Activated naive CD8-positive, alpha-beta T cell treated with anti-CD3 and anti-CD28 coated beads, Interleukin-2, amount 10 ng/mL, durations not matched to agents 7 days and 5 days (primary cell): Measurements from ENCODE around the gene THSD4. TPM values are rescaled to one million over a fixed set of nuclear protein-coding genes. Genes with fewer than 3 reads are reported as not detected.

Source experiments
- ATAC-seq: fragments of 150-1000 bp; cut with Tn5 transposase; one replicate; pipeline ENCODE4 v1.10.0; 2021; ENCODE audit warnings: low read depth, moderate library complexity
- POLR2A ChIA-PET: fragments of 350-600 bp; sonication (Branson Sonifier 250); formaldehyde crosslinking; loops from one replicate; lab custom pipeline; 2021; ENCODE audit warnings: antibody characterized with exemption; lab: Charles Lee
- DNase-seq: peaks from one replicate; pipeline ENCODE4 v3.0.0; 2021
- H3K27ac Mint-ChIP-seq: one replicate; pipeline ENCODE4 v1.8.0; 2022; ENCODE audit warnings: mild to moderate bottlenecking, mixed read lengths
- H3K27me3 Mint-ChIP-seq: one replicate; pipeline ENCODE4 v1.8.0; 2022; ENCODE audit warnings: mild to moderate bottlenecking, moderate library complexity, mixed read lengths
- H3K36me3 Mint-ChIP-seq: one replicate; pipeline ENCODE4 v1.8.0; 2021; ENCODE audit warnings: mild to moderate bottlenecking, mixed read lengths
- H3K4me1 Mint-ChIP-seq: one replicate; pipeline ENCODE4 v1.8.0; 2021; ENCODE audit warnings: mixed read lengths
- H3K4me3 Mint-ChIP-seq: one replicate; pipeline ENCODE4 v1.8.0; 2022; ENCODE audit warnings: mild to moderate bottlenecking, moderate library complexity, mixed read lengths
- H3K9me3 Mint-ChIP-seq: one replicate; pipeline ENCODE4 v1.8.0; 2021; ENCODE audit warnings: mixed read lengths
- total RNA-seq, 2 experiments: library from RNA; stranded (reverse); gene quantifications; one replicate each; pipeline ENCODE4 v1.2.3, GENCODE V29; 2021

The THSD4 gene
- total RNA-seq, 2 experiments from 2014 or later = not detected

DNA sequence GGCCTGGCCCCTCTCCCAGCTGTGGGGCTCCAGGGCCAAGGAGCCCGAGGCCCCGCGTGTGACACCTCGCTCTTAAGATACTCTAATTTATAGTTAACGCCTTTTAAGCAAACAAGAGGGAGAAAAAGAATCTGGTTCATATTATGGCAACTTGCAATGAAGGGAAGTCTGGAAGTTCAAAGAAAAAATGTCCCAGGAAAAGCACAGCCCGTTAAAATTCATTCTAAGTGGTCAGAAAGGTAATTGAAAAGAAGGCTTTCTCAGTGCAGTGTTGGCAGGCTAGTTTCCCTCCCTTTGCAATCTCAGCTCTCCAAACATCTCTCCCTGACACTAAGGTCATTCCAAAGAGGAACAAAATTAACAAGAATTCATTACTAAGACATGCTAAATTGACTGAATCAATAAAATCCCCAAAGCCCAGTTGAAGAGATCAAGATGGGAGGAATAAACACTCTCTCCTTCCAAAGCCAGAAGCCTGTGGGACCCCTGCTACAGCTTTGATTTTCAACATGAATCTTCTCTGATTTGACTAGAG, 339.3 kb downstream of the THSD4 start:
- Mint-ChIP-seq H3K4me1 (no peaks in the 10 kb centered on the region), H3K36me3 (no peaks in the 10 kb centered on the region), H3K9me3 (no peaks in the 10 kb centered on the region), H3K4me3 (no peak overlapping the region), H3K27me3 (peaks cover 13% of the 10 kb centered on the region), H3K27ac (no peak overlapping the region)
- ATAC-seq (no peak), DNase-seq (no peak)
- POLR2A ChIA-PET = no interaction called here

DNA sequence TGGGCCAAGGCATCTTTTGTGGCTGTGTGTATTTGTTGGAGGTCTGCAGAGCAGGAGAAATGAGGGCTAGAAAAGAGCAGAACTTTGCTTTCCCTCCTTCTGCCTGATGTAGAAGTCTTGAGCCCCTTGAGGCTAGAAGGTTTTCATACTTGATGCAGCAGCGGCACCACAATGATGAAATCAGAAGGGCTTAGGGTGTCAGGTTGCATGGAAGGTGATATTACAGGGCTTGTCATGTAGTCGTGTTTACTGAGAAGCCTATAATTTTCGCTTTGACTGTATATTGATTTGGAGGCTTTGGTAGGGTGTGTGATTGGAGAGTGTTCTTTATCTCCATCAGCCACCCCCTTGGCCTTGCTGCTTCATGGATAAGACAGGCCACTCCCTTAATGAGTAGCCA, 339.8 kb downstream of the THSD4 start:
- Mint-ChIP-seq H3K4me1 (no peaks in the 10 kb centered on the region), H3K36me3 (no peaks in the 10 kb centered on the region), H3K4me3 (no peak overlapping the region), H3K27ac (no peak overlapping the region), H3K9me3 (no peaks in the 10 kb centered on the region), H3K27me3 (peaks cover 13% of the 10 kb centered on the region)
- POLR2A ChIA-PET = no interaction called here
- DNase-seq = no peak
- no peak for ATAC-seq

DNA sequence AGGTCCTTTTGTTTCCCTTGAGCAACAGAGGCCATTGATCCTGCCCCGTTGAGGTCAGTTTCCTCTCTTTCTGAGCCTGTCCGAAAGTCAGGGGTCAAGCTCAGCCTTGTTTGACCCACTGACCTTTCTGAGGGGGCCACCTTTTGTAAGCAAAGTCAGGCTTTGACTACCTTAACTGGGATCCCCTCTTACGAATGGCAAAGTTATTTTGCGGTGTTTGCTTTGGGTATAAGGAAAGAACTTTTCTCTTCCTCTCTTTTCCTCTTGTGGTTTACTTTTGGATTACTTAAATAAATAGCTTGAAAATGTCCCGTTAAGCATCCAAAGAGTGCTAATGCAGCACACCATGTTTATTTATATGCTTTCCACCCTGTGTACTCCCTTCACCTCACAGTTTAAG, 340.6 kb downstream of the THSD4 start:
- no peak overlapping the region for H3K27ac Mint-ChIP-seq
- no peak for DNase-seq
- H3K27me3 Mint-ChIP-seq = peaks cover 13% of the 10 kb centered on the region
- no peak for ATAC-seq
- no peaks in the 10 kb centered on the region for H3K4me1 Mint-ChIP-seq
- POLR2A ChIA-PET = no interaction called here
- H3K9me3 Mint-ChIP-seq = no peaks in the 10 kb centered on the region
- no peak overlapping the region for H3K4me3 Mint-ChIP-seq
- H3K36me3 Mint-ChIP-seq = no peaks in the 10 kb centered on the region

DNA sequence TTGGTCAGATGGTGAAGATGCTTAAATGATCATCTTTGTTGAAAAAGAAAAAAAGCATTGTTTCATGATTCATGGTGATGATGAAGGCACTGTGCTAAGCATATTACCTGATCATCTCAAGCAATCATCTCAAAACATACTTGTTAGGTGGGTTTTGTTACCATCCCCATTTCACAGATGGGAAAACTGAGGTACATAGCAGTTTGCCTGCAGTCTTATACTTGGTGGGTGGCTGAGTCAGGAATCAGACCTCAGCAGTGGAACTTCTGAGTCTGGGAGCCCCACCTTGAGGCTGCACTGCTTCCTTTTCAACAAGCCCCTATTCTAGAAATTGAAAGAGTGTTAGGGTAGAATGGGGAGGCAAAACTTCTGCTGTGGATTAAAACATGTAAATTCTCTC, 341.1 kb downstream of the THSD4 start:
- DNase-seq (no peak), ATAC-seq (no peak)
- no peaks in the 10 kb centered on the region for H3K9me3 Mint-ChIP-seq
- H3K4me1 Mint-ChIP-seq = no peaks in the 10 kb centered on the region
- POLR2A ChIA-PET = no interaction called here
- no peak overlapping the region for H3K27ac Mint-ChIP-seq
- peaks cover 13% of the 10 kb centered on the region for H3K27me3 Mint-ChIP-seq
- no peak overlapping the region for H3K4me3 Mint-ChIP-seq
- no peaks in the 10 kb centered on the region for H3K36me3 Mint-ChIP-seq

DNA sequence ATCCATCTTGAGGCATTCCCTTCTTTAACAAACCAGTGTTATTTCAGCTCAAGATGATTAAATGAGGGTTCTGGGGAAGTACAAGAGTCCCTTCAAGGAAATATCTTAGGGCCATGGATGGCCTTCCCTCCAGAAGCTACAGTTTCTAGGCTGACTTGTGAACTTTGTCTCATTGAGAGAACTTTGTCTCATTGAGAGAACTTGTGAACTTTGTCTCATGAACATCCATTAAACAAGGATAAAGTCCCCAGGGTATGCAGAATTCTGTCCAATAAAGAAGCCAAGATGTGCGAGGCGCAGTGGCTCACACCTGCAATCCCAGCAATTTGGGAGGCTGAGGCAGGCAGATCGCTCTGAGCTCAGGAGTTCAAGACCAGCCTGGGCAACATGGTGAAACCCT, 341.5 kb downstream of the THSD4 start:
- Mint-ChIP-seq H3K36me3 (no peaks in the 10 kb centered on the region), H3K27ac (no peak overlapping the region), H3K9me3 (no peaks in the 10 kb centered on the region), H3K27me3 (peaks cover 12% of the 10 kb centered on the region), H3K4me1 (no peaks in the 10 kb centered on the region), H3K4me3 (no peak overlapping the region)
- DNase-seq = no peak
- ATAC-seq = no peak
- POLR2A ChIA-PET = no interaction called here

DNA sequence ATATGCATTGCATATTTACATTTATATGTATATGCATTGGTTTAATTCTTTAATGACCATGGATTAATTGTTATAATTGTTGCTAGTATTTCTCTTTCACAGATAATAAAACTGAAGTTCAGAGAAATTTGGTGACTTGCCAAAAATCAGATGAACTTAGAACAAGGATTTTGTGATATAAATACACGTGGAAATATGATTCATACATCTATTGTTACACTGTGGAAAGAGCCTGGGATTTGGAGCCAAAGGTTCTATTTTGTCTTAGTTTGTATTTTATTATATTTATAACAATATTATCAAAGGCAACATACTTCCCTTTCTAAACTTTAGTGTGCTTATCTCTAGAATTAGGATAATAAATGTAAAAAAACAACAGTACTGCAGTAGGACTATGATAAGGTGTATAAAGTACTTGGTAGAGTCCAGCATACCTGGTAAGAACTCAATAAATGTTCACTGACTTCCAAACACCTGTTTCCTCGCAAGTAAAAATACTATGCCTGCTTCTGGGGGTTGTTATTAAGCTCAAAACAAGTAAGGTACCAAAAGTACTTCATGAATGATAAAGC, 342.9 kb downstream of the THSD4 start:
- H3K27ac Mint-ChIP-seq = no peak overlapping the region
- no peaks in the 10 kb centered on the region for H3K36me3 Mint-ChIP-seq
- DNase-seq (no peak), ATAC-seq (no peak)
- POLR2A ChIA-PET = no interaction called here
- H3K4me1 Mint-ChIP-seq = no peaks in the 10 kb centered on the region
- no peak overlapping the region for H3K4me3 Mint-ChIP-seq
- H3K9me3 Mint-ChIP-seq = peaks cover 1% of the 10 kb centered on the region
- peaks cover 14% of the 10 kb centered on the region for H3K27me3 Mint-ChIP-seq

DNA sequence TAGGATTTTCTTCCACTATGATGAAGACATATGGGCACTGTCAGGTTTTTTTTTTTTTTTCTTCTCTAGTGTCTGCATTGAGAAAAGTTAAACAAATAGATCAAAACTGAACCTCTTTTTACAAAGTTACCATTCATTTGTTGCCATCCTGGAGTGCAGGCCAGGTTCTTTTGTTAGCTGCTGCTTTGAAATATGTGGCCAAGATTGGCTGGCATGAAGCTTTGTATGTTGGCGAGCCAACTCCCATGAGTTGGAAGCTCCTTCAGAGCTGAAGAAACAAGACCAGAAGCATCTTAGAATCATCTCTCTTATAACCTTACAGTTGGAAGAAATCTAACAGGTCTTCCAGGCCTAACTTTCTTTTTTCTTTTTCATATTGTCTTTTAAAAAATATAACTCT, 346.5 kb downstream of the THSD4 start:
- Mint-ChIP-seq H3K4me3 (no peak overlapping the region), H3K4me1 (no peaks in the 10 kb centered on the region), H3K27ac (no peak overlapping the region), H3K27me3 (peaks cover 14% of the 10 kb centered on the region), H3K9me3 (peaks cover 1% of the 10 kb centered on the region), H3K36me3 (no peaks in the 10 kb centered on the region)
- ATAC-seq = no peak
- no peak for DNase-seq
- POLR2A ChIA-PET = no interaction called here

DNA sequence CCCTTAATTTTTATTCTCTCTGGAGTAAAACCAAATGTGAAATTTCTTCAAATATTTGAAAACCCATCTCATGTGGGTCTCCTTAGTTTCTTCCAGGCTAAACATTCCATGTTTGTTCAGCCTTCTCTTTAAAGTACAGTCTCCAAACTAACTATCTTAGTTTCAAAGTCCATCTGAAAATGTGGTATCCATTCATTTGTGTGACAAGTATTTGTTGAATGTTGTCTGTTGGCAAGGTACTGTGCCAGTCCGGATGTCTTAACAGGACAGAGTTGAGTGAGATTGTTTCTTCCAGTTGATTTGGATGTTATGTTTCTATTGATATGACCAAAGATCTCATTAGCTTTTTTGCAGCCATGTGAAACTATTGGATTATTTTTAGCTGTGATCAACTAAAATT, 347.4 kb downstream of the THSD4 start:
- Mint-ChIP-seq H3K9me3 (peaks cover 1% of the 10 kb centered on the region), H3K4me3 (no peak overlapping the region), H3K4me1 (no peaks in the 10 kb centered on the region), H3K36me3 (no peaks in the 10 kb centered on the region), H3K27ac (no peak overlapping the region), H3K27me3 (peaks cover 11% of the 10 kb centered on the region)
- ATAC-seq (no peak), DNase-seq (no peak)
- POLR2A ChIA-PET = no interaction called here

DNA sequence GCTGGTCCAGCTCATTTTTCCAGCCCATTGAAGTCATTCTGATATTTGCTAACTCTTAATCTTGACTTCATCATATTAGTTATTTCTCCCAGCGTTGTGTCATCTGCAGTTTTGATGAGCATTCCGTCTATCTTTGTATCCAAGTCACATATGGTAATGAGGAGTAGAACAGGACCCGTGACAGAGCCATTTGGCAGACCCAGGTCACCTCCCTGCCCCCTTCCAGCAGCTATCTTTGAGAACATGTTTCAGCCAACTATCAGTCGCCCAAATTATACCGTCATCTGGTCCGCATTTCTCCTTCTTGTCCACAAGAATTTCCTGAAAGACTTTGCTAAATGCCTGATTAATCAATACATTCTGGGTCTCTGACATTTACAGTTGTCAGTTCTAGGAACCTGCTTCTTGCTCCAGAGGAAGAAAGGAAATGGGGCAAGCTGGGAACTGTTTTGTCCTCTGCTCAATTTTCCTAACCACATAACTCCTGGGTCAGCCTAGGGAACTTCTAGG, 347.9 kb downstream of the THSD4 start:
- no peaks in the 10 kb centered on the region for H3K4me1 Mint-ChIP-seq
- DNase-seq (no peak), ATAC-seq (no peak)
- no peak overlapping the region for H3K27ac Mint-ChIP-seq
- no peak overlapping the region for H3K4me3 Mint-ChIP-seq
- H3K9me3 Mint-ChIP-seq = peaks cover 1% of the 10 kb centered on the region
- POLR2A ChIA-PET = no interaction called here
- H3K36me3 Mint-ChIP-seq = no peaks in the 10 kb centered on the region
- H3K27me3 Mint-ChIP-seq = peaks cover 9% of the 10 kb centered on the region

DNA sequence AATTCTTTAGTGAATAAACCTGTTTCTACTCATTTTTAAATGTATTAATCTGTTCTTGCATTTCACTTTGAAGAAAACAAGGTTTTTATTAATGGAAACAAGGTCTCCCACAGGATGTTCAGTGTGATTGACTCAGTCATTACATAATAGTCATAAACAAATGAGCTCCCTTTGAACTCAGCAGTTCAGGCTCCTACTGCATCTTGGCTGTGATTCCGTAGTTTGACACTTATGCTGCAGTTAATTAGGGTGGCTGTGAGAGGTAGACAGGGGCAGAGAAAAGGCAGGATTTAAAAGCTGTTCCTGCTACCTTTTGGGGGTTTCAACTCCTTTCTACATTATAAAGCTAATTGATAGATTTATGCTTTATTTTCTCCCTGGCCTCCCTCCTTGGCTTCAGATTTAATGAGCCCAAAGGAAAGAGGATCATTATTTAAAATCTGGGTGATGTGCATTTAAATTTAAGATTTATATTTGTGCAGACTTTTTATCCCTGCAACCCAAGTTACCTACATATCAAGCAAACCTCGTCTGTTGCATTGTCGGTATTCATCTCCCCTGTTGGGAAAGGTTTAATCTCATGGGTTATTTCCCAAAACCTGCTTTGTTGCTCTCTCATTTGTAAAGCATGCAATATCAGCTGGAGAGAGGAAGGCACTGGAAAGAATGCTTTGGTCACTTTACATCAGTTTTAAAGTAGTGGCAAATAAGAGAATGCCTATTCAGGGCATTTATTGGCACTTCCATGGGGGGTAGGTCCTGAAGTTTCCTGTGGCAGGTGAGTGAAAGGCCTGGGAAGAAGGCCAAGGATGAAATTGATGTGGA, 350.1 kb downstream of the THSD4 start:
- H3K27me3 Mint-ChIP-seq = peaks cover 9% of the 10 kb centered on the region
- H3K36me3 Mint-ChIP-seq = no peaks in the 10 kb centered on the region
- H3K9me3 Mint-ChIP-seq = peaks cover 1% of the 10 kb centered on the region
- ATAC-seq (no peak), DNase-seq (no peak)
- POLR2A ChIA-PET = no interaction called here
- no peak overlapping the region for H3K27ac Mint-ChIP-seq
- H3K4me1 Mint-ChIP-seq = no peaks in the 10 kb centered on the region
- H3K4me3 Mint-ChIP-seq = no peak overlapping the region

DNA sequence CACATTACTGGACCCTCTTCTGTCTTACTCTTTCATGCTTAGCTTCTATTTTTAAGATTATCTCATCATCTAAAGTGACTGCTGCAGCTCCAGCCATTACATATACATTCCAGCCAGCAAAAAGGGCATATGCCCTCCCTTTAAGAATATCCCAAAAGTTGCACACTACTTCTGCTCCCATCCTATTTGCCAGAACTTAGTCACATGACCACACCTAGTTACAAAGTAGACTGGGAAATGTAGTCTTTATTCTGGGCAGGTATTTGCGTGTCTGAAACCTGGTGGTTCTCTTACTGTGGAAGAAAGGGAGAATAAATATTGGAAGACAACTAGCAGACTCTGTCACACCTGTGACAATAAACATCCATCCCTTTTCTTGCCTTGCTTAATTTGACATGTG, 353.4 kb downstream of the THSD4 start:
- POLR2A ChIA-PET = no interaction called here
- DNase-seq = no peak
- Mint-ChIP-seq H3K27ac (no peak overlapping the region), H3K27me3 (peaks cover 6% of the 10 kb centered on the region), H3K9me3 (no peaks in the 10 kb centered on the region), H3K36me3 (no peaks in the 10 kb centered on the region), H3K4me3 (no peak overlapping the region), H3K4me1 (peaks cover 2% of the 10 kb centered on the region)
- ATAC-seq = no peak

DNA sequence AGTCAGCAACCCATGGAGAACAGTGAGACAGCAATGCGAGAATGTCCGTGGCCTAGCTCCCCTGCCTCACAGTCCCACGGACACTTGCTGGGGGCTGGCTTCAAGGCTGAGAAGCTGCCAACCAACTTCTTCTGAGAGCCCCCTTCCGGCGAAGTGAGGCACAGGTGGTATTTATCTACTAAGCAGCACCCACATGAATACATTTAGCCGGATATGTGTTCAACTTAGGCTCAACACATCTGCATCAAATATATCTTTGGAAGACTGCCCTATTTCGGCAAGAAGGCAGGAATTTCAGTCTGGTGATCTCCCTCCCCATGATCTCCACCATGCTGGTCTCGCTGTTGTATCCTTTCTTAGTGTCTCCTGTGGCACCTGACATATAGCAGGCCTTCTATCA, 354.1 kb downstream of the THSD4 start:
- Mint-ChIP-seq H3K27ac (no peak overlapping the region), H3K27me3 (peaks cover 6% of the 10 kb centered on the region), H3K4me1 (peaks cover 2% of the 10 kb centered on the region), H3K9me3 (no peaks in the 10 kb centered on the region), H3K36me3 (no peaks in the 10 kb centered on the region), H3K4me3 (no peak overlapping the region)
- POLR2A ChIA-PET = interaction anchor here (0.7 kb wide), 1 partner anchor 15 kb away, joined by 3 read pairs; no protein-coding TSS in a partner anchor
- ATAC-seq = no peak
- DNase-seq = no peak

DNA sequence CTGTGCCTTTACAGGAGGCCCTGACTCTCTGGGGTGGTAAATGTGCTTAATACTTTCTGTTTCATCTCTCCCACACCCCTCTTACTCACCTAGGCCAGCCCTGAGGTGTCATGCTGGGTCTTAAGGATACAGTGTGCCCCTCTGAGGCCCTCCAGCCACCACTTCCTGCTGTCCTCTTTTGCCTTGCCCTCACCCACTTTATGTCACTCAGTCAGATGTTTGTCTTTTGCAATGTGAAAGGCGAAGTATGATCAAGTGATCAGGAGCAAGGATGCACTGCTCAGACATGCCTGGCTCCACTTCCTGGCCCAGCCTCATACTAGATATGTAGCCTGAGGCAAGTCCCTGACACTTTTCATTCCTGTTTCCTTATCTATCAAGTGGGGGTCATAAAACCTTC, 356.1 kb downstream of the THSD4 start:
- H3K4me1 Mint-ChIP-seq = peaks cover 2% of the 10 kb centered on the region
- H3K27me3 Mint-ChIP-seq = peaks cover 4% of the 10 kb centered on the region
- no peaks in the 10 kb centered on the region for H3K9me3 Mint-ChIP-seq
- no peaks in the 10 kb centered on the region for H3K36me3 Mint-ChIP-seq
- ATAC-seq = no peak
- peak overlapping the region; percentile 21 for H3K27ac Mint-ChIP-seq
- POLR2A ChIA-PET = no interaction called here
- DNase-seq = no peak
- no peak overlapping the region for H3K4me3 Mint-ChIP-seq

DNA sequence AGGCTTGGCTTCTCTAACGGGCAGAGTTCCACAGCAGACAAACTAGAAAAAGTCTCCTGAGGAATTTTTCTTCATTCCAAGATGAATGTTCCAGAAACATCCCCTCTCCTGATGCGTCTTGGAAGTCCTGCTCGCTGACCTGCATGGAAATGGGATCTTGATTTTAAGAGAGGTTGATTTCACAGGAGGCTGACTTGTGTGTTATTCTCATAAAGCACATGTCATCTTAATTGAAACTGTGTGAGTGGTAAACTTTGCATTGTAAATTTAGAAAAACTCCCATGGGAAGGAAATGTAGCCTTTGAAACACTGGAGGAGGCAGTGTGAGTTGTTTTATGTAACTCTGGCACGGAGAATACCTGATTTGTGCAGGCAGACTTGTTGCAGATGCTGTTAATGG, 357.3 kb downstream of the THSD4 start:
- H3K9me3 Mint-ChIP-seq = no peaks in the 10 kb centered on the region
- no peak overlapping the region for H3K27ac Mint-ChIP-seq
- no peaks in the 10 kb centered on the region for H3K27me3 Mint-ChIP-seq
- POLR2A ChIA-PET = no interaction called here
- H3K4me1 Mint-ChIP-seq = peaks cover 2% of the 10 kb centered on the region
- DNase-seq (no peak), ATAC-seq (no peak)
- no peak overlapping the region for H3K4me3 Mint-ChIP-seq
- H3K36me3 Mint-ChIP-seq = no peaks in the 10 kb centered on the region
